GM12873 (cell line): Measurements from ENCODE around the gene KANSL1.

Experiments
- CTCF ChIP-seq: IDR thresholded peaks from 2 replicates; pipeline ENCODE4 v1.5.1; 2012; ENCODE audit warnings: low read depth, mild to moderate bottlenecking, moderate library complexity, low read length, control low read depth; ENCODE audit not compliant: insufficient read depth; ENCODE audit errors: missing control alignments

Gene KANSL1

GRCh38 chr17:46166692-46167249 lies 26.5 kb downstream of the KANSL1 start:
- TF ChIP-seq CTCF, result no peak

GRCh38 chr17:46163929-46164594 lies 29.2 kb downstream of the KANSL1 start:
- no peak for TF ChIP-seq CTCF

- no peak for TF ChIP-seq CTCF
These were observed 29.9 kb downstream of the KANSL1 start for GRCh38 chr17:46163316-46163715.

GRCh38 chr17:46162866-46163265 lies 30.4 kb downstream of the KANSL1 start:
- no peak for TF ChIP-seq CTCF

- no peak for TF ChIP-seq CTCF
These were observed 33.1 kb downstream of the KANSL1 start for GRCh38 chr17:46160169-46160568.

- no peak for TF ChIP-seq CTCF
These were observed 33.5 kb downstream of the KANSL1 start for GRCh38 chr17:46159686-46160085.

- no peak for TF ChIP-seq CTCF
These were observed 34.6 kb downstream of the KANSL1 start for GRCh38 chr17:46158323-46159296.
